Lung (tissue), 12 donors: ENCODE data around the gene P4HA3. TPM values are rescaled to one million over a fixed set of nuclear protein-coding genes. Genes with fewer than 3 reads are reported as not detected.
A peak's percentile ranks its signal among the peaks of the same experiment; 100 is the strongest.

Experiments used
- ATAC-seq: fragments of 200-7000 bp; cut with Tn5 transposase; one replicate; pipeline ENCODE4 v1.9.1; 2020; ENCODE audit warnings: moderate number of reproducible peaks; ENCODE audit not compliant: insufficient read depth, low FRiP score
- DNase-seq, 3 donors: peaks; one replicate each; pipeline ENCODE4 v3.0.0-alpha.2; 2013 to 2017
- H3K27ac ChIP-seq, 2 donors: one replicate each; pipeline ENCODE4 v1.5.1; 2013; ENCODE audit warnings: mild to moderate bottlenecking in 2 of 2, moderate library complexity in 2 of 2, control low read depth in 1 of 2, inconsistent platforms in 1 of 2, low read depth in 1 of 2, low read length in 1 of 2
- H3K27me3 ChIP-seq, 3 donors: one replicate each; pipeline ENCODE4 v1.5.1; 2013; ENCODE audit warnings: low read length in 2 of 3; ENCODE audit not compliant: control insufficient read depth in 3 of 3, insufficient read depth in 3 of 3
- H3K36me3 ChIP-seq, 4 donors: one replicate each; pipeline ENCODE4 v1.5.1; 2013; ENCODE audit warnings: low read length in 4 of 4, mild to moderate bottlenecking in 1 of 4, moderate library complexity in 1 of 4; ENCODE audit not compliant: control insufficient read depth in 4 of 4, insufficient read depth in 4 of 4
- H3K4me1 ChIP-seq, 5 donors: one replicate each; pipeline ENCODE4 v1.5.1; 2013; ENCODE audit warnings: low read length in 5 of 5, mild to moderate bottlenecking in 2 of 5, moderate library complexity in 1 of 5; ENCODE audit not compliant: control insufficient read depth in 5 of 5, insufficient read depth in 5 of 5
- H3K4me3 ChIP-seq: one replicate; pipeline ENCODE4 v1.5.1; 2013; ENCODE audit warnings: mild to moderate bottlenecking, control low read depth, moderate library complexity
- H3K9ac ChIP-seq, 2 donors: one replicate each; pipeline ENCODE4 v1.5.1; 2013; ENCODE audit warnings: low read length in 2 of 2, control low read depth in 1 of 2; ENCODE audit not compliant: insufficient read depth in 1 of 2
- H3K9me3 ChIP-seq, 4 donors: one replicate each; pipeline ENCODE4 v1.5.1; 2013; ENCODE audit warnings: low read length in 3 of 4, mild to moderate bottlenecking in 1 of 4, moderate library complexity in 1 of 4; ENCODE audit not compliant: control insufficient read depth in 4 of 4, insufficient read depth in 3 of 4
- WGBS, 2 donors: extraction: QIAGEN DNeasy Blood & Tissue Kit; methylation state at CpG; one replicate each; pipeline ENCODE4 v1.1.7; 2013; 5-methylcytosine and 5-hydroxymethylcytosine counted together
- polyA plus RNA-seq, 2 donors: library from polyadenylated mRNA; stranded (reverse); fragments of 200-250 nt; gene quantifications; one replicate each; pipeline ENCODE4 v1.2.1, GENCODE V29; 2013
- total RNA-seq, 2 donors: library from RNA; depleted of rRNA in 1 of 2; stranded (reverse); fragments of >200 nt in 1 of 2; gene quantifications; one replicate each; pipeline ENCODE4 v1.2.1, GENCODE V29; 2014 to 2021
- TF ChIP-seq, protein P1 (sequence below): IDR thresholded peaks from 2 replicates; pipeline ENCODE4 v1.5.1; 2012; ENCODE audit warnings: mild to moderate bottlenecking; ENCODE audit errors: control extremely low read depth, extremely low read depth
- donor health status: control.
- donor health status: control.
- donor health status: Bipolar disorder and iron deficiency.
- donor health status: healthy.
- donor health status: DM: yes; HTN: yes; CAD: no.

Gene P4HA3
- total and polyA plus RNA-seq, 4 donors, result 0.40 to 3.3 (median 0.99) TPM

DNA sequence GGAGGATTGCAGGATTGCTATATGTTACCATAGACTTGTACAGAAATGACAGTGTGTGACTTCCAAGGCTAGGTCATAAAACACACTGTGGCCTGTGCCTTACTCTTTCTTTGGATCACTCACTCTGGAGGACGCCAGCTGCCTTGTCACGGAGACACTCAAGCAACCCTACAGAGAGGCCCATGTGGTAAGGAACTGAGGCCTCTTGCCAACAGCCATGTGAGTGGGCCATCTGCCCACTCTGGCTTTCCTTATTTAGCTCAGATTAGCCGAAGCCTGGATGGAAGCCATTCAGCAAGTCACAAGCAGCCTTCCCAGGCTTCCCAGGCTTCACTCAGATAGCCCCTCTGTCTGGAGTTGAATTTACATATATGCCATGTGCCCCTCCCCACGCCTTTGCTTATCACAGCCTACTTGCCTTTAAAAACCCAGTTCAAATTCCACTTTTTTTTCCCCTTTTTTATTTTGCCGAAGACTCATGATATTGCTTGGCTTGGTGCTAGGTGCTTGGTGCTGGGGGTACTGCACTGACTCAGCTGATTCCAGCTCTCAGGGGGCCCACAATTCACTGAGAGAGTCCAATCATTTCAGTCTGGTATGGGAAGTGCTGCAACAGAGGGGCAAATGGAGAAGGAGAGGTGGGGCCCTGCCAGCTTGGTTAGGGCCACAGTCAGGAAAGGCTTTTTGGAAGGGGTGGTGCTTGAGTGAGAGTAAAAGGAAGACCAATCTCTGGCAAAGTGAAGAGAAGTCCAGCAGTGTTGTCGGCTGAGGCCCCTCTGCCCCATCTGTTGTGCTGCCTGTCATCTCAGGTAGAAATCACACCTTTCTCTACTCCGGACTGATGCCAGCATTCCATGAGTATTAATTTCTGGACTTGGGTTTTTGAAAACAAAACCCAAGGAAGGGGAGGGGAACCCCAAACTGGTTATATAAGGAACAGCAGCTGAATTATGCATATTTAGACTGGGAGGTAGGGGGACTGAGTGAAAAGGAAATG, 14.5 kb upstream of the P4HA3 start:
- Histone ChIP-seq H3K36me3 (no peaks in the 10 kb centered on the region), H3K4me3 (no peak overlapping the region), H3K27ac (peak overlapping the region in 1 of 2 donors; percentile 13), H3K9ac (no peak overlapping the region), H3K9me3 (no peaks in the 10 kb centered on the region), H3K4me1 (peaks cover 7 to 51% (median 11%) of the 10 kb centered on the region in 5 donors), H3K27me3 (no peaks in the 10 kb centered on the region)
- DNase-seq (peak; percentile 92 to 99 (median 97)), ATAC-seq (peak; percentile 66)
- 56 to 75% methylated on average over 7 of the region's 7 CpGs for WGBS, 2 donors
- TF ChIP-seq, protein P1, sequence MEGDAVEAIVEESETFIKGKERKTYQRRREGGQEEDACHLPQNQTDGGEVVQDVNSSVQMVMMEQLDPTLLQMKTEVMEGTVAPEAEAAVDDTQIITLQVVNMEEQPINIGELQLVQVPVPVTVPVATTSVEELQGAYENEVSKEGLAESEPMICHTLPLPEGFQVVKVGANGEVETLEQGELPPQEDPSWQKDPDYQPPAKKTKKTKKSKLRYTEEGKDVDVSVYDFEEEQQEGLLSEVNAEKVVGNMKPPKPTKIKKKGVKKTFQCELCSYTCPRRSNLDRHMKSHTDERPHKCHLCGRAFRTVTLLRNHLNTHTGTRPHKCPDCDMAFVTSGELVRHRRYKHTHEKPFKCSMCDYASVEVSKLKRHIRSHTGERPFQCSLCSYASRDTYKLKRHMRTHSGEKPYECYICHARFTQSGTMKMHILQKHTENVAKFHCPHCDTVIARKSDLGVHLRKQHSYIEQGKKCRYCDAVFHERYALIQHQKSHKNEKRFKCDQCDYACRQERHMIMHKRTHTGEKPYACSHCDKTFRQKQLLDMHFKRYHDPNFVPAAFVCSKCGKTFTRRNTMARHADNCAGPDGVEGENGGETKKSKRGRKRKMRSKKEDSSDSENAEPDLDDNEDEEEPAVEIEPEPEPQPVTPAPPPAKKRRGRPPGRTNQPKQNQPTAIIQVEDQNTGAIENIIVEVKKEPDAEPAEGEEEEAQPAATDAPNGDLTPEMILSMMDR, result no peak

DNA sequence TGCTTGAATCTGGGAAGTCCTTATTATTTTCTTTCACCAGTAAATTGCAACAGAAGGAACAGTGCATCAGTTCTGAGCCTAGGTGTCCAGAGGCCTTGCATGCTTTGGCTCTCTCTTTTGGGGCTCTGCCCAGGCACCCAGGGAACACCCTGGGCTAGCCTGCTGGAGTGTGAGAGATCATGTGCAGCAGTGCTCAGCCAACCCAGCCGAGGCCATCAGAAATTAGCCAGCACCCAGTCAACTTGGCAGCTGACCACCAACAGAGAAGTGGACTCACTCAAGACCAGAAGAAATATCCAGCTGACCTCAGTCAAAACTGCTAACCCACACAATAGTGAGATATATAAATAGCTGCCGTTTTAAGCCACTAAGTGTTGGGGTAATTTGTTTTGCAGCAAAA, 11.2 kb upstream of the P4HA3 start:
- 61 to 78% methylated on average over 2 of the region's 2 CpGs for WGBS, 2 donors

DNA sequence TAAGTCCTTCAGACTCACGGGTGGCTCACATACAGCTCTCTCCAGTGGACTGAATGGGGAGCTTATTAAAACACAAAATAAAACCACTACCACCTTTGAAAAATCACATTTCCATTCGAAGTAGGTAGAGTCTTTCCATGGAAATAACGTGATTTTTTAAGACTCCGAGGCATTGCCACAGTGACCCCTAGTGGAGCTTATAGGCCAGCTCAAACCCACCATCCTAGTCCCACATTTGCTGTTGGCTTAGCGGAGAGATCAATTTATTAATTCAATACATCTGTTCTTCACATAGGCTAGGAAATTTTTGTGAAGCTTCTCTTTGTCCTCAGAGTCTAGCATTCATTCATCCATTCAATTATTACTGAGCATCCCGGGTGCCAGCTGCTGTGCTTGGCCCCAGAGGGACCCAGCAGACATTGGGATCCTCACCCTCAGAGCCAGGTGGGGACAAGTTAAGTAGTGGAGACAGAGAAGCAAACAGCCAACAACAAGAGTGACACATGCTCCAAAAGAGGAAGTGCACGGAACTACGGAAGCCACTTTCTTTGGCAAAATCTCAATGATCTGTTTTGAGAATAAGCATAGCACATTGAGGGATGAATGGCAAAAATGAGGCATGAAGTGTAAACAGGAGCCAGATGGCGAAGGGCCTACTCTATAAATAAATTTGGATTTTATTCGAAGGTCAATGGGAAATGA, 10.2 kb upstream of the P4HA3 start:
- DNase-seq, result peak in 2 of 3 donors; percentile 70 to 75
- no peak overlapping the region for H3K9ac ChIP-seq
- 36 to 39% methylated on average over 10 of the region's 10 CpGs for WGBS, 2 donors
- no peaks in the 10 kb centered on the region for H3K36me3 ChIP-seq
- no peak for ATAC-seq
- H3K9me3 ChIP-seq, result peaks cover 0 to 4% (median 2%) of the 10 kb centered on the region in 4 donors
- H3K4me3 ChIP-seq, result no peak overlapping the region
- no peak overlapping the region for H3K27ac ChIP-seq
- TF ChIP-seq, protein P1, result no peak
- H3K27me3 ChIP-seq, result no peaks in the 10 kb centered on the region
- H3K4me1 ChIP-seq, result peaks cover 4 to 31% (median 14%) of the 10 kb centered on the region in 5 donors

More for the DNA sequence above, 11.2 kb upstream of the P4HA3 start:
- Histone ChIP-seq H3K27me3 (no peaks in the 10 kb centered on the region), H3K4me3 (no peak overlapping the region), H3K9ac (no peak overlapping the region), H3K4me1 (peaks cover 4 to 36% (median 14%) of the 10 kb centered on the region in 5 donors), H3K27ac (peak overlapping the region in 1 of 2 donors; percentile 12), H3K9me3 (peaks cover 0 to 4% (median 0%) of the 10 kb centered on the region in 4 donors), H3K36me3 (no peaks in the 10 kb centered on the region)
- DNase-seq (peak in 1 of 3 donors; percentile 33), ATAC-seq (no peak)
- TF ChIP-seq, protein P1, result no peak
